HEK293 (cell line): ENCODE measurements around the gene SETD2.

Source experiments
- CTCF ChIA-PET: fragments of 350-600 bp; formaldehyde crosslinking; extraction: SDS; loops from one replicate; lab custom pipeline; 2021; ENCODE audit warnings: antibody characterized with exemption; lab: Yijun Ruan, JAX
- POLR2A ChIA-PET: fragments of 300-600 bp; formaldehyde crosslinking; extraction: SDS; loops from one replicate; lab custom pipeline; 2020; ENCODE audit warnings: antibody characterized with exemption, inconsistent platforms; lab: Yijun Ruan, JAX
- H3K27ac ChIP-seq: fragments of 200-500 bp; sonication (Bioruptor generic); 2 replicates; pipeline ENCODE4 v1.5.1; 2014; ENCODE audit warnings: low read depth, low read length, control low read depth, inconsistent platforms; ENCODE audit errors: extremely low read depth
- H3K36me3 ChIP-seq, 2 experiments: fragments of 200-500 bp in 1 of 2; sonication (Bioruptor generic) in 1 of 2; 1 replicate in 1 of 2; 2 replicates in 1 of 2; pipeline ENCODE4 v1.5.1; 2014 to 2017; ENCODE audit warnings: inconsistent platforms in 2 of 2, low read length in 2 of 2; ENCODE audit not compliant: control insufficient read depth in 2 of 2, insufficient read depth in 1 of 2
- H3K4me1 ChIP-seq: fragments of 200-500 bp; sonication (Bioruptor generic); 2 replicates; pipeline ENCODE4 v1.5.1; 2014; ENCODE audit warnings: mild to moderate bottlenecking, low read length, inconsistent platforms; ENCODE audit not compliant: control insufficient read depth, insufficient read depth
- H3K4me3 ChIP-seq: 2 replicates; pipeline ENCODE4 v1.5.1; 2011; ENCODE audit warnings: low read depth, mild to moderate bottlenecking, control low read depth, low read length, moderate library complexity
- H3K9me3 ChIP-seq: fragments of 200-500 bp; sonication (Bioruptor generic); 2 replicates; pipeline ENCODE4 v1.5.1; 2014; ENCODE audit warnings: low read depth, low read length, inconsistent platforms; ENCODE audit not compliant: control insufficient read depth, insufficient read depth
- INSM2 ChIP-seq: fragments of 450-650 bp; formaldehyde crosslinking; IDR thresholded peaks from 2 replicates; pipeline ENCODE4 v1.5.1; 2016; ENCODE audit warnings: missing biosample characterization, missing genetic modification characterization
- OVOL3 ChIP-seq: fragments of 450-650 bp; formaldehyde crosslinking; IDR thresholded peaks from 2 replicates; pipeline ENCODE4 v1.5.1; 2016; ENCODE audit warnings: missing biosample characterization, missing genetic modification characterization
- RBAK ChIP-seq: fragments of 450-650 bp; formaldehyde crosslinking; IDR thresholded peaks from 2 replicates; pipeline ENCODE4 v1.5.1; 2016; ENCODE audit warnings: missing biosample characterization, missing genetic modification characterization
- TRIM28 ChIP-seq: IDR thresholded peaks from 2 replicates; pipeline ENCODE4 v1.6.1; 2011; ENCODE audit warnings: low read length, control low read depth, borderline replicate concordance
- ZBTB7A ChIP-seq: fragments of 450-650 bp; formaldehyde crosslinking; IDR thresholded peaks from 2 replicates; pipeline ENCODE4 v1.5.1; 2016; ENCODE audit warnings: low read depth, missing biosample characterization, missing genetic modification characterization
- ZIC2 ChIP-seq: fragments of 450-650 bp; formaldehyde crosslinking; IDR thresholded peaks from 2 replicates; pipeline ENCODE4 v1.5.1; 2016; ENCODE audit warnings: missing biosample characterization, missing genetic modification characterization
- ZNF10 ChIP-seq: fragments of 450-650 bp; formaldehyde crosslinking; IDR thresholded peaks from 2 replicates; pipeline ENCODE4 v1.5.1; 2017; ENCODE audit warnings: missing biosample characterization, missing genetic modification characterization
- ZNF146 ChIP-seq: fragments of 450-650 bp; formaldehyde crosslinking; IDR thresholded peaks from 2 replicates; pipeline ENCODE4 v1.5.1; 2016; ENCODE audit warnings: missing biosample characterization, missing genetic modification characterization
- ZNF184 ChIP-seq: fragments of 450-650 bp; IDR thresholded peaks from 2 replicates; pipeline ENCODE4 v1.5.1; 2018; ENCODE audit warnings: missing biosample characterization, mild to moderate bottlenecking, missing genetic modification characterization
- ZNF239 ChIP-seq: fragments of 450-650 bp; formaldehyde crosslinking; IDR thresholded peaks from 2 replicates; pipeline ENCODE4 v1.5.1; 2016; ENCODE audit warnings: missing biosample characterization, missing genetic modification characterization
- ZNF24 ChIP-seq: fragments of 450-650 bp; formaldehyde crosslinking; IDR thresholded peaks from 2 replicates; pipeline ENCODE4 v1.5.1; 2016; ENCODE audit warnings: missing biosample characterization, missing genetic modification characterization
- ZNF280C ChIP-seq: fragments of 450-650 bp; formaldehyde crosslinking; IDR thresholded peaks from 2 replicates; pipeline ENCODE4 v1.5.1; 2016; ENCODE audit warnings: missing biosample characterization, missing genetic modification characterization
- ZNF292 ChIP-seq: fragments of 450-650 bp; formaldehyde crosslinking; IDR thresholded peaks from 2 replicates; pipeline ENCODE4 v1.5.1; 2016; ENCODE audit warnings: low read depth, missing biosample characterization, missing genetic modification characterization, borderline replicate concordance
- ZNF391 ChIP-seq: fragments of 450-650 bp; formaldehyde crosslinking; IDR thresholded peaks from 2 replicates; pipeline ENCODE4 v1.5.1; 2016; ENCODE audit warnings: low read depth, missing biosample characterization, missing genetic modification characterization, borderline replicate concordance
- ZNF433 ChIP-seq: fragments of 450-650 bp; formaldehyde crosslinking; IDR thresholded peaks from 2 replicates; pipeline ENCODE4 v1.5.1; 2016; ENCODE audit warnings: missing biosample characterization, missing genetic modification characterization, low read depth
- ZNF449 ChIP-seq: fragments of 450-650 bp; formaldehyde crosslinking; IDR thresholded peaks from 2 replicates; pipeline ENCODE4 v1.5.1; 2017; ENCODE audit warnings: missing biosample characterization, mild to moderate bottlenecking, missing genetic modification characterization, moderate library complexity
- ZNF530 ChIP-seq: fragments of 450-650 bp; formaldehyde crosslinking; IDR thresholded peaks from 2 replicates; pipeline ENCODE4 v1.5.1; 2016; ENCODE audit warnings: low read depth, missing biosample characterization, missing genetic modification characterization
- ZNF585B ChIP-seq: fragments of 450-650 bp; formaldehyde crosslinking; IDR thresholded peaks from 2 replicates; pipeline ENCODE4 v1.5.1; 2016; ENCODE audit warnings: missing biosample characterization, missing genetic modification characterization
- ZNF600 ChIP-seq: fragments of 450-650 bp; formaldehyde crosslinking; IDR thresholded peaks from 2 replicates; pipeline ENCODE4 v1.5.1; 2016; ENCODE audit warnings: missing biosample characterization, missing genetic modification characterization
- ZNF658 ChIP-seq: fragments of 450-650 bp; formaldehyde crosslinking; IDR thresholded peaks from 2 replicates; pipeline ENCODE4; 2016; ENCODE audit warnings: missing biosample characterization, missing genetic modification characterization
- ZNF692 ChIP-seq: fragments of 450-650 bp; formaldehyde crosslinking; IDR thresholded peaks from 2 replicates; pipeline ENCODE4 v1.5.1; 2016; ENCODE audit warnings: missing biosample characterization, missing genetic modification characterization
- ZNF701 ChIP-seq: fragments of 450-650 bp; formaldehyde crosslinking; IDR thresholded peaks from 2 replicates; pipeline ENCODE4 v1.5.1; 2016; ENCODE audit warnings: missing biosample characterization, missing genetic modification characterization

SETD2 gene

GRCh38 chr3:47082519-47082918, 81.4 kb downstream of the SETD2 start (continued):
- no peak for TF ChIP-seq ZNF600 (tag by site-specific recombination)

- H3K36me3 ChIP-seq: peaks cover 0 to 67% of the 10 kb centered on the region in 2 experiments; a peak in 1 of 3 replicates
- no peaks in the 10 kb centered on the region for H3K9me3 ChIP-seq
- ChIA-PET CTCF (interaction anchor here (0.6 kb wide), 1 partner anchor 114 kb away, joined by 3 read pairs; no protein-coding TSS in a partner anchor), POLR2A (no interaction called here)
- TF ChIP-seq TRIM28 (no peak), ZNF292 (tag by site-specific recombination) (no peak), RBAK (no peak), ZBTB7A (no peak), ZNF24 (tag by site-specific recombination) (no peak), ZNF280C (tag by site-specific recombination) (no peak), ZNF530 (tag by site-specific recombination) (no peak), ZNF239 (no peak)
- H3K4me1 ChIP-seq: no peaks in the 10 kb centered on the region
- no peak overlapping the region for H3K4me3 ChIP-seq
- no peak overlapping the region for H3K27ac ChIP-seq
Observed at GRCh38 chr3:47079432-47079831, 84.5 kb downstream of the SETD2 start.

GRCh38 chr3:47073685-47074084, 90.2 kb downstream of the SETD2 start:
- TF ChIP-seq ZNF433 (no peak), ZNF449 (tag by site-specific recombination) (no peak), ZBTB7A (no peak), ZNF585B (no peak), ZNF692 (tag by site-specific recombination) (no peak), ZNF391 (tag by site-specific recombination) (no peak), ZNF146 (tag by site-specific recombination) (no peak), ZNF658 (tag by site-specific recombination) (no peak), INSM2 (tag by site-specific recombination) (no peak), ZIC2 (tag by site-specific recombination) (no peak), ZNF10 (no peak), ZNF184 (no peak), OVOL3 (tag by site-specific recombination) (no peak), ZNF701 (tag by site-specific recombination) (no peak)
- TF ChIP-seq, all 188 proteins: peak for 0
- Histone ChIP-seq H3K36me3 (peaks cover 0 to 33% of the 10 kb centered on the region in 2 experiments; a peak in 1 of 3 replicates), H3K27ac (no peak overlapping the region), H3K4me3 (no peak overlapping the region), H3K9me3 (no peaks in the 10 kb centered on the region), H3K4me1 (no peaks in the 10 kb centered on the region)
- POLR2A ChIA-PET: no interaction called here
- CTCF ChIA-PET: interaction anchor here (0.7 kb wide), 1 partner anchor 179 kb away, joined by 4 read pairs; no protein-coding TSS in a partner anchor
